HG03575 (cell line): Measurements from ENCODE around the gene IL1RAPL1.
A peak's percentile ranks its signal among the peaks of the same experiment; 100 is the strongest.

Experiments used
- ATAC-seq: cut with Tn5 transposase; IDR thresholded peaks from one replicate; pipeline ENCODE4 v1.9.1; 2021; ENCODE audit not compliant: unreplicated experiment, insufficient number of reproducible peaks, low FRiP score; ENCODE audit errors: extremely low read depth

The IL1RAPL1 gene

GRCh38 chrX:28901637-28902036 is 314.4 kb downstream of the IL1RAPL1 start:
- ATAC-seq: no peak

GRCh38 chrX:28910487-28910886 is 323.2 kb downstream of the IL1RAPL1 start:
- no peak for ATAC-seq

GRCh38 chrX:28920153-28920943 is 333.1 kb downstream of the IL1RAPL1 start:
- no peak for ATAC-seq

- ATAC-seq: no peak
Measured at GRCh38 chrX:28922106-28922505, 334.9 kb downstream of the IL1RAPL1 start.

- ATAC-seq: no peak
Measured at GRCh38 chrX:28946846-28947245, 359.6 kb downstream of the IL1RAPL1 start.

GRCh38 chrX:28960063-28960462 is 372.8 kb downstream of the IL1RAPL1 start:
- no peak for ATAC-seq

GRCh38 chrX:28966331-28966730 is 379.1 kb downstream of the IL1RAPL1 start:
- ATAC-seq: no peak

GRCh38 chrX:28969126-28969525 is 381.9 kb downstream of the IL1RAPL1 start:
- no peak for ATAC-seq

GRCh38 chrX:28979877-28980276 is 392.6 kb downstream of the IL1RAPL1 start:
- no peak for ATAC-seq

- ATAC-seq: peak; percentile 59
Measured at GRCh38 chrX:28981952-28982351, 394.7 kb downstream of the IL1RAPL1 start.

GRCh38 chrX:28988246-28988645 is 401.0 kb downstream of the IL1RAPL1 start:
- no peak for ATAC-seq

- ATAC-seq: no peak
Measured at GRCh38 chrX:28997706-28998463, 410.6 kb downstream of the IL1RAPL1 start.

- ATAC-seq: no peak
Measured at GRCh38 chrX:28998609-28999135, 411.4 kb downstream of the IL1RAPL1 start.

GRCh38 chrX:29012867-29013266 is 425.6 kb downstream of the IL1RAPL1 start:
- no peak for ATAC-seq

- no peak for ATAC-seq
Measured at GRCh38 chrX:29023207-29023606, 436.0 kb downstream of the IL1RAPL1 start.

- ATAC-seq: no peak
Measured at GRCh38 chrX:29024871-29025270, 437.6 kb downstream of the IL1RAPL1 start.

GRCh38 chrX:29039501-29039900 is 452.3 kb downstream of the IL1RAPL1 start:
- ATAC-seq: no peak

GRCh38 chrX:29040160-29040559 is 452.9 kb downstream of the IL1RAPL1 start:
- ATAC-seq: no peak

GRCh38 chrX:29042341-29042740 is 455.1 kb downstream of the IL1RAPL1 start:
- ATAC-seq: no peak

- ATAC-seq: no peak
Measured at GRCh38 chrX:29043746-29044145, 456.5 kb downstream of the IL1RAPL1 start.
